Keratinocyte (primary cell): Measurements from ENCODE around the gene TPD52L2. TPM values are rescaled to one million over a fixed set of nuclear protein-coding genes. Genes with fewer than 3 reads are reported as not detected.

ENCODE experiments used
- DNase-seq: peaks from one replicate; pipeline ENCODE4 v3.0.0-alpha.2; 2011; ENCODE audit warnings: low read depth, missing footprints, low spot score
- FAIRE-seq: peaks from 2 replicates; lab custom pipeline; 2011; peaks lifted over from hg19 to GRCh38; lab: Jason Lieb, UNC
- H2AFZ ChIP-seq: 2 replicates; pipeline ENCODE4 v1.6.0; 2012; ENCODE audit warnings: low read length, control low read depth, inconsistent platforms; ENCODE audit not compliant: control insufficient read depth
- H3K27ac ChIP-seq: 2 replicates; pipeline ENCODE4 v1.5.1; 2011; ENCODE audit warnings: low read length; ENCODE audit not compliant: control insufficient read depth, insufficient read depth
- H3K27me3 ChIP-seq: 3 replicates; pipeline ENCODE4 v1.6.0; 2011; ENCODE audit warnings: low read length; ENCODE audit not compliant: control insufficient read depth, insufficient read depth; ENCODE audit errors: extremely low read depth
- H3K36me3 ChIP-seq, 2 experiments: 2 replicates in 1 of 2; 3 replicates in 1 of 2; pipeline ENCODE4 v1.5.1; 2011; ENCODE audit warnings: low read length in 2 of 2, mild to moderate bottlenecking in 1 of 2; ENCODE audit not compliant: control insufficient read depth in 2 of 2, insufficient read depth in 2 of 2; ENCODE audit errors: extremely low read depth in 1 of 2
- H3K4me1 ChIP-seq: 3 replicates; pipeline ENCODE4 v1.5.1; 2011; ENCODE audit warnings: low read length; ENCODE audit not compliant: control insufficient read depth, insufficient read depth; ENCODE audit errors: extremely low read depth
- H3K4me2 ChIP-seq: 3 replicates; pipeline ENCODE4 v1.6.0; 2011; ENCODE audit warnings: low read depth, low read length; ENCODE audit not compliant: control insufficient read depth, insufficient read depth; ENCODE audit errors: extremely low read depth
- H3K4me3 ChIP-seq, 3 experiments: fragments of 200-600 bp in 1 of 3; sonication (generic) in 1 of 3; 2 replicates in 2 of 3; 3 replicates in 1 of 3; pipeline ENCODE4 v1.5.1; 2011 to 2016; ENCODE audit warnings: low read length in 3 of 3, mild to moderate bottlenecking in 3 of 3, control low read depth in 2 of 3, inconsistent platforms in 1 of 3, low read depth in 1 of 3, mixed read lengths in 1 of 3, mixed run types in 1 of 3, moderate library complexity in 1 of 3; ENCODE audit not compliant: control insufficient read depth in 2 of 3, insufficient read depth in 2 of 3; ENCODE audit errors: extremely low read depth in 1 of 3
- H3K79me2 ChIP-seq: 2 replicates; pipeline ENCODE4 v1.6.0; 2012; ENCODE audit warnings: low read length; ENCODE audit not compliant: control insufficient read depth, insufficient read depth
- H3K9ac ChIP-seq: 3 replicates; pipeline ENCODE4 v1.6.0; 2011; ENCODE audit warnings: low read length; ENCODE audit not compliant: control insufficient read depth, insufficient read depth; ENCODE audit errors: extremely low read depth
- H3K9me1 ChIP-seq: 3 replicates; pipeline ENCODE4 v1.6.0; 2011; ENCODE audit warnings: low read length; ENCODE audit not compliant: control insufficient read depth, insufficient read depth; ENCODE audit errors: extremely low read depth
- H3K9me3 ChIP-seq: 2 replicates; pipeline ENCODE4 v1.5.1; 2012; ENCODE audit warnings: low read depth, low read length; ENCODE audit not compliant: control insufficient read depth
- H4K20me1 ChIP-seq: 3 replicates; pipeline ENCODE4 v1.6.0; 2011; ENCODE audit warnings: low read length; ENCODE audit not compliant: control insufficient read depth, insufficient read depth; ENCODE audit errors: extremely low read depth
- CTCF ChIP-seq, 3 experiments: IDR thresholded peaks in 1 of 3; conservative IDR thresholded peaks in 1 of 3; optimal IDR thresholded peaks in 1 of 3; 2 replicates in 2 of 3; 3 replicates in 1 of 3; pipeline versions ENCODE3 to v1.5.1; 2011; ENCODE audit warnings: low read length in 3 of 3, mild to moderate bottlenecking in 3 of 3, moderate library complexity in 2 of 3, control low read depth in 1 of 3, inconsistent platforms in 1 of 3; ENCODE audit not compliant: insufficient read depth in 2 of 3; ENCODE audit errors: extremely low read depth in 1 of 3
- EZH2 ChIP-seq: IDR thresholded peaks from one replicate; pipeline ENCODE4 v1.6.1; 2012; ENCODE audit warnings: inconsistent platforms, mild to moderate bottlenecking, low read length, moderate library complexity
- dilution Hi-C: fragments of 300-500 bp; cut with MboI; formaldehyde crosslinking; loops from one replicate; pipeline ENCODE4 v1.7.0; 2020; ENCODE audit warnings: low sequenced_read_pairs; ENCODE audit not compliant: extremely low pct_ligation_motif_present
- polyA plus RNA-seq, 5 experiments: library from polyadenylated mRNA; depleted of rRNA in 3 of 5; stranded (reverse) in 3 of 5; stranded (forward) in 1 of 5; unstranded in 1 of 5; fragments of >200 nt; gene quantifications; 1 replicate in 1 of 5; 2 replicates in 3 of 5; 3 replicates in 1 of 5; pipeline versions ENCODE4 v1.2.1 to v1.2.3, GENCODE V29; 2011 to 2012; ENCODE audit warnings: missing spikeins in 2 of 5, low read depth in 1 of 5, low replicate concordance in 1 of 5

The TPD52L2 gene
- polyA plus RNA-seq, 1 donor (not counting 4 experiments of a cell fraction or from before 2014, with no cell fraction given) = 177 TPM

GRCh38 chr20:63934271-63935068 lies 69.4 kb downstream of the TPD52L2 start:
- Histone ChIP-seq H3K36me3 (peaks cover 43 to 50% of the 10 kb centered on the region in 2 experiments), H2AFZ (no peak overlapping the region), H3K79me2 (peaks cover 58% of the 10 kb centered on the region), H3K27ac (no peak overlapping the region), H3K4me3 (no peak overlapping the region), H3K9ac (no peak overlapping the region), H3K4me1 (no peaks in the 10 kb centered on the region), H3K27me3 (no peaks in the 10 kb centered on the region), H3K4me2 (no peak overlapping the region), H4K20me1 (peaks cover 15% of the 10 kb centered on the region), H3K9me1 (no peaks in the 10 kb centered on the region), H3K9me3 (no peaks in the 10 kb centered on the region)
- TF ChIP-seq CTCF (optimal IDR thresholded peaks at IDR 0.05 in 1 of 3, IDR thresholded peaks at IDR 0.05 in 1 of 3, conservative IDR thresholded peaks at IDR 0.05 in 1 of 3; ENCODE audit: extremely low read depth in 1 of 3, insufficient read depth in 2 of 3, low read length in 3 of 3) (peak in 2 of 3 experiments; percentile 9 to 31), EZH2 (no peak)
- dilution Hi-C loops = no loop called here
- no peak for DNase-seq
- no peak for FAIRE-seq

GRCh38 chr20:63935447-63935846 lies 70.4 kb downstream of the TPD52L2 start:
- no peak overlapping the region for H3K4me2 ChIP-seq
- TF ChIP-seq EZH2 (no peak), CTCF (optimal IDR thresholded peaks at IDR 0.05 in 1 of 3, IDR thresholded peaks at IDR 0.05 in 1 of 3, conservative IDR thresholded peaks at IDR 0.05 in 1 of 3; ENCODE audit: extremely low read depth in 1 of 3, insufficient read depth in 2 of 3, low read length in 3 of 3) (no peak)
- peaks cover 15% of the 10 kb centered on the region for H4K20me1 ChIP-seq
- no peak overlapping the region for H3K4me3 ChIP-seq
- no peak for FAIRE-seq
- dilution Hi-C loops = no loop called here
- no peak overlapping the region for H3K27ac ChIP-seq
- H3K4me1 ChIP-seq = no peaks in the 10 kb centered on the region
- H3K9me1 ChIP-seq = no peaks in the 10 kb centered on the region
- no peak overlapping the region for H3K9ac ChIP-seq
- H2AFZ ChIP-seq = no peak overlapping the region
- H3K36me3 ChIP-seq = peaks cover 42 to 47% of the 10 kb centered on the region in 2 experiments
- peaks cover 57% of the 10 kb centered on the region for H3K79me2 ChIP-seq
- H3K9me3 ChIP-seq = no peaks in the 10 kb centered on the region
- DNase-seq = no peak
- H3K27me3 ChIP-seq = no peaks in the 10 kb centered on the region
